Astrocyte (in vitro differentiated cells and primary cell): Measurements from ENCODE around the gene EPHA6. TPM values are rescaled to one million over a fixed set of nuclear protein-coding genes. Genes with fewer than 3 reads are reported as not detected.

Experiments used
- DNase-seq: peaks from one replicate; pipeline ENCODE4 v3.0.0-alpha.2; 2010; ENCODE audit warnings: low read depth
- FAIRE-seq: peaks from 2 replicates; lab custom pipeline; 2011; peaks lifted over from hg19 to GRCh38; lab: Jason Lieb, UNC
- H2AFZ ChIP-seq: 2 replicates; pipeline ENCODE4 v1.6.0; 2012; ENCODE audit warnings: low read depth, low read length, inconsistent platforms
- H3K27ac ChIP-seq: 2 replicates; pipeline ENCODE4 v1.5.1; 2011; ENCODE audit warnings: low read depth, low read length, inconsistent platforms
- H3K27me3 ChIP-seq: 2 replicates; pipeline ENCODE4 v1.6.0; 2011; ENCODE audit warnings: low read length, inconsistent platforms; ENCODE audit not compliant: insufficient read depth
- H3K36me3 ChIP-seq: 2 replicates; pipeline ENCODE4 v1.5.1; 2011; ENCODE audit warnings: low read length, inconsistent platforms; ENCODE audit not compliant: insufficient read depth
- H3K4me1 ChIP-seq: 2 replicates; pipeline ENCODE4 v1.5.1; 2011; ENCODE audit warnings: low read length, inconsistent platforms; ENCODE audit not compliant: insufficient read depth
- H3K4me2 ChIP-seq: 2 replicates; pipeline ENCODE4 v1.6.0; 2012; ENCODE audit warnings: low read length, inconsistent platforms
- H3K4me3 ChIP-seq: 2 replicates; pipeline ENCODE4 v1.5.1; 2011; ENCODE audit warnings: low read depth, mild to moderate bottlenecking, low read length, inconsistent platforms; ENCODE audit not compliant: insufficient read depth
- H3K79me2 ChIP-seq: 2 replicates; pipeline ENCODE4 v1.6.0; 2012; ENCODE audit warnings: mild to moderate bottlenecking, low read length, inconsistent platforms; ENCODE audit not compliant: insufficient read depth
- H3K9ac ChIP-seq: 2 replicates; pipeline ENCODE4 v1.6.0; 2012; ENCODE audit warnings: mild to moderate bottlenecking, low read length, inconsistent platforms
- H3K9me3 ChIP-seq: 2 replicates; pipeline ENCODE4 v1.5.1; 2012; ENCODE audit warnings: low read depth, mild to moderate bottlenecking, low read length, inconsistent platforms; ENCODE audit not compliant: insufficient read depth
- H4K20me1 ChIP-seq: 2 replicates; pipeline ENCODE4 v1.6.0; 2012; ENCODE audit warnings: low read length, inconsistent platforms; ENCODE audit not compliant: insufficient read depth
- H3K27ac Mint-ChIP-seq: one replicate; pipeline ENCODE4 v1.8.0; 2021; ENCODE audit warnings: mild to moderate bottlenecking, mixed read lengths; ENCODE audit not compliant: unreplicated experiment
- H3K27me3 Mint-ChIP-seq: one replicate; pipeline ENCODE4 v1.8.0; 2021; ENCODE audit warnings: low read depth, mixed read lengths; ENCODE audit not compliant: unreplicated experiment
- H3K36me3 Mint-ChIP-seq: one replicate; pipeline ENCODE4 v1.8.0; 2021; ENCODE audit warnings: low read depth, mixed read lengths; ENCODE audit not compliant: unreplicated experiment
- H3K4me1 Mint-ChIP-seq: one replicate; pipeline ENCODE4 v1.8.0; 2021; ENCODE audit warnings: low read depth, mixed read lengths; ENCODE audit not compliant: unreplicated experiment
- H3K4me3 Mint-ChIP-seq: one replicate; pipeline ENCODE4 v1.8.0; 2021; ENCODE audit warnings: mild to moderate bottlenecking, moderate library complexity, mixed read lengths; ENCODE audit not compliant: unreplicated experiment
- H3K9me3 Mint-ChIP-seq: one replicate; pipeline ENCODE4 v1.8.0; 2021; ENCODE audit warnings: mild to moderate bottlenecking, mixed read lengths; ENCODE audit not compliant: unreplicated experiment
- CTCF ChIP-seq: IDR thresholded peaks from 2 replicates; pipeline ENCODE4 v1.5.1; 2011; ENCODE audit warnings: low read depth, mild to moderate bottlenecking, inconsistent platforms, low read length, moderate library complexity; ENCODE audit not compliant: insufficient read depth
- EZH2 ChIP-seq: IDR thresholded peaks from 2 replicates; pipeline ENCODE4 v1.6.1; 2012; ENCODE audit warnings: mild to moderate bottlenecking, low read length, inconsistent platforms; ENCODE audit not compliant: insufficient read depth
- total RNA-seq: library from RNA; stranded (reverse); gene quantifications from 2 replicates; pipeline ENCODE4 v1.2.1, GENCODE V29; 2021

Gene EPHA6
- total RNA-seq, 1 donor from 2014 or later = 1.7 TPM

- Histone ChIP-seq H3K27ac (no peak overlapping the region), H3K27me3 (no peaks in the 10 kb centered on the region), H2AFZ (no peak overlapping the region), H3K4me2 (no peak overlapping the region), H3K36me3 (no peaks in the 10 kb centered on the region), H3K9ac (no peak overlapping the region), H4K20me1 (no peaks in the 10 kb centered on the region), H3K79me2 (no peaks in the 10 kb centered on the region), H3K9me3 (peaks cover 5% of the 10 kb centered on the region), H3K4me3 (no peak overlapping the region), H3K4me1 (no peaks in the 10 kb centered on the region)
- FAIRE-seq = no peak
- Mint-ChIP-seq H3K4me3 (no peak overlapping the region), H3K27me3 (no peaks in the 10 kb centered on the region), H3K9me3 (peaks cover 4% of the 10 kb centered on the region), H3K36me3 (no peaks in the 10 kb centered on the region), H3K4me1 (no peaks in the 10 kb centered on the region), H3K27ac (no peak overlapping the region)
- TF ChIP-seq CTCF = no peak
- TF ChIP-seq EZH2 = no peak
- no peak for DNase-seq
Measured at GRCh38 chr3:97177242-97177641, 362.8 kb downstream of the EPHA6 start.

DNA sequence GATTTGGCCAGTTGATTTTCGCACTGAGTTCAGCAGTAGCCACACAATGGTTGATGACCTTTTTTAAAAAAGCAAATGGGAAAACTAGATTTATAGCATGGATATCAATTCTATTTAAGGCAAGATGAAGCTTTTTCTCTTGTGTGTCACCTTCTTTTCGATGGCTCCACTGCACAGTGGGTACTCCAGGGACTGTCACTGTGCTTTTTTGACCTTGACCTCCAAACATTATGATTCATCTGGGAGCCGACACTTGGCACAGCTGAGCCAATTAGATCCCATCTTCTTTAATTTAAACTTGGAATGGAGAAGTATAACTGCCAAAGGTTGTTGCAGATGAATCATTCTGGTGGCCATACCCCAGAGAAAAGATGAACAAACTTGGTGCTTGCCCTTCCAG is 367.3 kb downstream of the EPHA6 start:
- no peaks in the 10 kb centered on the region for H3K79me2 ChIP-seq
- no peak overlapping the region for H2AFZ ChIP-seq
- H3K36me3 ChIP-seq = no peaks in the 10 kb centered on the region
- no peaks in the 10 kb centered on the region for H3K4me1 Mint-ChIP-seq
- H3K9me3 Mint-ChIP-seq = peaks cover 6% of the 10 kb centered on the region
- DNase-seq (no peak), FAIRE-seq (no peak)
- no peak overlapping the region for H3K27ac Mint-ChIP-seq
- H3K4me3 ChIP-seq = no peak overlapping the region
- H3K4me3 Mint-ChIP-seq = no peak overlapping the region
- no peaks in the 10 kb centered on the region for H4K20me1 ChIP-seq
- H3K36me3 Mint-ChIP-seq = no peaks in the 10 kb centered on the region
- H3K4me1 ChIP-seq = no peaks in the 10 kb centered on the region
- H3K9me3 ChIP-seq = peaks cover 5% of the 10 kb centered on the region
- no peaks in the 10 kb centered on the region for H3K27me3 Mint-ChIP-seq
- H3K27me3 ChIP-seq = no peaks in the 10 kb centered on the region
- no peak overlapping the region for H3K4me2 ChIP-seq
- no peak overlapping the region for H3K9ac ChIP-seq
- no peak overlapping the region for H3K27ac ChIP-seq
- no peak for TF ChIP-seq CTCF
- TF ChIP-seq EZH2 = no peak

GRCh38 chr3:97187771-97188170 is 373.4 kb downstream of the EPHA6 start:
- H3K27me3 Mint-ChIP-seq = no peaks in the 10 kb centered on the region
- no peak overlapping the region for H3K4me3 ChIP-seq
- no peaks in the 10 kb centered on the region for H3K4me1 ChIP-seq
- H3K36me3 Mint-ChIP-seq = no peaks in the 10 kb centered on the region
- H2AFZ ChIP-seq = no peak overlapping the region
- no peak overlapping the region for H3K4me2 ChIP-seq
- H3K27ac ChIP-seq = no peak overlapping the region
- H3K27me3 ChIP-seq = no peaks in the 10 kb centered on the region
- TF ChIP-seq CTCF (no peak), EZH2 (no peak)
- H3K27ac Mint-ChIP-seq = no peak overlapping the region
- no peak for FAIRE-seq
- H3K9me3 Mint-ChIP-seq = peaks cover 1% of the 10 kb centered on the region
- DNase-seq = no peak
- H3K36me3 ChIP-seq = no peaks in the 10 kb centered on the region
- H3K4me1 Mint-ChIP-seq = no peaks in the 10 kb centered on the region
- H3K79me2 ChIP-seq = no peaks in the 10 kb centered on the region
- H3K4me3 Mint-ChIP-seq = no peak overlapping the region
- H3K9ac ChIP-seq = no peak overlapping the region
- H3K9me3 ChIP-seq = no peaks in the 10 kb centered on the region
- H4K20me1 ChIP-seq = no peaks in the 10 kb centered on the region
